PC-3 (cell line): ENCODE results near the gene C16orf96. TPM values are rescaled to one million over a fixed set of nuclear protein-coding genes. Genes with fewer than 3 reads are reported as not detected.

ENCODE experiments used
- ATAC-seq: fragments of 200-7000 bp; cut with Tn5 transposase; 2 replicates; pipeline ENCODE4 v1.9.1; 2020; ENCODE audit warnings: mild to moderate bottlenecking, moderate library complexity
- BruUV-seq: library from RNA; stranded (reverse); fragments of 400-500 nt; replicated peaks from 2 replicates; lab custom pipeline; 2021; lab: Mats Ljungman, UMichigan
- CTCF ChIA-PET: fragments of 300-600 bp; sonication (Branson Sonifier 250); formaldehyde crosslinking; loops from one replicate; lab custom pipeline; 2022; ENCODE audit warnings: antibody characterized with exemption; lab: Charles Lee
- POLR2A ChIA-PET: fragments of 300-600 bp; sonication (Branson Sonifier 250); formaldehyde crosslinking; loops from one replicate; lab custom pipeline; 2022; ENCODE audit warnings: antibody characterized with exemption; ENCODE audit not compliant: unreplicated experiment; lab: Charles Lee
- DNase-seq: peaks from one replicate; pipeline ENCODE4 v3.0.0-alpha.2; 2015
- H2AFZ ChIP-seq: fragments of 300-600 bp; sonication (generic); 2 replicates; pipeline ENCODE4 v1.6.0; 2016; ENCODE audit warnings: antibody characterized with exemption, low read length
- H3F3A ChIP-seq: fragments of 300-600 bp; sonication (generic); one replicate; pipeline ENCODE4 v1.6.0; 2017; ENCODE audit warnings: antibody characterized with exemption, low read length, control low read depth, mild to moderate bottlenecking; ENCODE audit not compliant: unreplicated experiment
- H3K27ac ChIP-seq: fragments of 300-600 bp; sonication (generic); 2 replicates; pipeline ENCODE4 v1.5.1; 2016; ENCODE audit warnings: mild to moderate bottlenecking, low read length
- H3K27me3 ChIP-seq: fragments of 300-600 bp; sonication (generic); 2 replicates; pipeline ENCODE4 v1.6.1; 2016; ENCODE audit warnings: low read length, mixed read lengths
- H3K36me3 ChIP-seq: fragments of 300-600 bp; sonication (generic); 2 replicates; pipeline ENCODE4 v1.6.1; 2016; ENCODE audit warnings: low read depth, mixed run types, low read length, mixed read lengths
- H3K4me1 ChIP-seq: fragments of 300-600 bp; sonication (generic); 2 replicates; pipeline ENCODE4 v1.5.1; 2016; ENCODE audit warnings: low read length; ENCODE audit not compliant: insufficient read depth
- H3K4me2 ChIP-seq: fragments of 300-600 bp; sonication (generic); 2 replicates; pipeline ENCODE4 v1.6.0; 2016; ENCODE audit warnings: low read length
- H3K4me3 ChIP-seq: fragments of 300-600 bp; sonication (generic); 2 replicates; pipeline ENCODE4 v1.5.1; 2016; ENCODE audit warnings: mild to moderate bottlenecking, low read length, mixed read lengths
- H3K79me2 ChIP-seq: fragments of 300-600 bp; sonication (generic); 2 replicates; pipeline ENCODE4 v1.6.1; 2017; ENCODE audit warnings: low read length, mixed read lengths
- H3K9ac ChIP-seq: fragments of 300-600 bp; sonication (generic); 2 replicates; pipeline ENCODE4 v1.6.0; 2016; ENCODE audit warnings: mild to moderate bottlenecking, low read length
- H3K9me2 ChIP-seq: fragments of 300-600 bp; sonication (generic); replicated peaks from 2 replicates; pipeline ENCODE4 v1.6.1; 2016; ENCODE audit warnings: mixed run types, low read length, mixed read lengths
- H3K9me3 ChIP-seq: fragments of 300-600 bp; sonication (generic); 2 replicates; pipeline ENCODE4 v1.6.1; 2016; ENCODE audit warnings: low read length, mixed read lengths
- H4K20me1 ChIP-seq: fragments of 300-600 bp; sonication (generic); 2 replicates; pipeline ENCODE4 v1.6.1; 2016; ENCODE audit warnings: low read length, mixed read lengths
- CTCF ChIP-seq: fragments of 300-600 bp; sonication (generic); conservative IDR thresholded peaks from 2 replicates; pipeline ENCODE4 v1.5.1; 2017; ENCODE audit warnings: antibody characterized with exemption, low read depth, mild to moderate bottlenecking, low read length
- EZH2 ChIP-seq: fragments of 300-600 bp; sonication (generic); IDR thresholded peaks from one replicate; pipeline ENCODE4 v1.6.1; 2017; ENCODE audit warnings: antibody characterized with exemption, mild to moderate bottlenecking, low read length; ENCODE audit not compliant: unreplicated experiment
- EZH2phosphoT487 ChIP-seq: fragments of 300-600 bp; sonication (generic); IDR thresholded peaks from 2 replicates; pipeline ENCODE4 v1.6.1; 2018; ENCODE audit warnings: mild to moderate bottlenecking, antibody characterized with exemption, low read length, borderline replicate concordance
- intact Hi-C: fragments of 100-400 bp; cut with micrococcal nuclease; formaldehyde crosslinking; loops from 2 replicates; pipeline ENCODE4 v1.9.0; 2023
- total RNA-seq: library from RNA; depleted of rRNA; stranded (reverse); fragments of >200 nt; gene quantifications from 2 replicates; pipeline ENCODE4 v1.2.3, GENCODE V29; 2014

The C16orf96 gene
- total RNA-seq, 1 experiment from 2014 or later, result not detected

- Histone ChIP-seq H4K20me1 (no peaks in the 10 kb centered on the region), H3K9ac (no peak overlapping the region), H3K9me2 (no peaks in the 10 kb centered on the region), H3K79me2 (no peaks in the 10 kb centered on the region), H3K9me3 (no peaks in the 10 kb centered on the region), H3K27me3 (no peaks in the 10 kb centered on the region), H3K4me3 (no peak overlapping the region), H3F3A (no peaks in the 10 kb centered on the region), H3K27ac (no peak overlapping the region), H3K4me1 (no peaks in the 10 kb centered on the region), H2AFZ (no peak overlapping the region), H3K4me2 (no peak overlapping the region), H3K36me3 (no peaks in the 10 kb centered on the region)
- POLR2A ChIA-PET, result no interaction called here
- ATAC-seq, result no peak
- CTCF ChIA-PET, result no interaction called here
- BruUV-seq, result no TSS peak
- DNase-seq, result no peak
- TF ChIP-seq EZH2 (no peak), CTCF (no peak), EZH2phosphoT487 (no peak)
- intact Hi-C loops, result no loop called here
These were observed 38.6 kb downstream of the C16orf96 start for GRCh38 chr16:4594433-4595410.

GRCh38 chr16:4597174-4597573 is 41.0 kb downstream of the C16orf96 start:
- Histone ChIP-seq H3K27me3 (no peaks in the 10 kb centered on the region), H3K4me3 (no peak overlapping the region), H3K9me3 (no peaks in the 10 kb centered on the region), H3K27ac (no peak overlapping the region), H4K20me1 (no peaks in the 10 kb centered on the region), H3K9ac (no peak overlapping the region), H3K9me2 (no peaks in the 10 kb centered on the region), H3F3A (no peaks in the 10 kb centered on the region), H3K79me2 (no peaks in the 10 kb centered on the region), H3K4me1 (no peaks in the 10 kb centered on the region), H3K4me2 (no peak overlapping the region), H3K36me3 (no peaks in the 10 kb centered on the region), H2AFZ (no peak overlapping the region)
- no peak for TF ChIP-seq EZH2
- TF ChIP-seq CTCF, result no peak
- TF ChIP-seq EZH2phosphoT487, result no peak
- POLR2A ChIA-PET, result no interaction called here
- BruUV-seq, result no TSS peak
- DNase-seq, result no peak
- no peak for ATAC-seq
- CTCF ChIA-PET, result no interaction called here
- intact Hi-C loops, result no loop called here

GRCh38 chr16:4599037-4599436 is 42.9 kb downstream of the C16orf96 start:
- ChIA-PET POLR2A (no interaction called here), CTCF (no interaction called here)
- Histone ChIP-seq H3K4me3 (no peak overlapping the region), H3K27me3 (no peaks in the 10 kb centered on the region), H3K4me1 (no peaks in the 10 kb centered on the region), H3K79me2 (no peaks in the 10 kb centered on the region), H3K9me3 (no peaks in the 10 kb centered on the region), H3K4me2 (no peak overlapping the region), H4K20me1 (no peaks in the 10 kb centered on the region), H3K9me2 (no peaks in the 10 kb centered on the region), H3K36me3 (no peaks in the 10 kb centered on the region), H3K9ac (no peak overlapping the region), H2AFZ (no peak overlapping the region), H3K27ac (no peak overlapping the region), H3F3A (no peaks in the 10 kb centered on the region)
- no peak for TF ChIP-seq EZH2phosphoT487
- DNase-seq (no peak), ATAC-seq (no peak)
- BruUV-seq, result no TSS peak
- intact Hi-C loops, result no loop called here
